ENCODE data around the gene ABCG4. TPM values are rescaled to one million over a fixed set of nuclear protein-coding genes. Genes with fewer than 3 reads are reported as not detected.
"Not testable (repeated sequence)": the region's sequence is repeated elsewhere in the genome, so short reads cannot be mapped to it uniquely, and the experiment has no call there.

The ABCG4 gene
- total RNA-seq, 1 experiment from 2014 or later = 0.05 TPM

DNA sequence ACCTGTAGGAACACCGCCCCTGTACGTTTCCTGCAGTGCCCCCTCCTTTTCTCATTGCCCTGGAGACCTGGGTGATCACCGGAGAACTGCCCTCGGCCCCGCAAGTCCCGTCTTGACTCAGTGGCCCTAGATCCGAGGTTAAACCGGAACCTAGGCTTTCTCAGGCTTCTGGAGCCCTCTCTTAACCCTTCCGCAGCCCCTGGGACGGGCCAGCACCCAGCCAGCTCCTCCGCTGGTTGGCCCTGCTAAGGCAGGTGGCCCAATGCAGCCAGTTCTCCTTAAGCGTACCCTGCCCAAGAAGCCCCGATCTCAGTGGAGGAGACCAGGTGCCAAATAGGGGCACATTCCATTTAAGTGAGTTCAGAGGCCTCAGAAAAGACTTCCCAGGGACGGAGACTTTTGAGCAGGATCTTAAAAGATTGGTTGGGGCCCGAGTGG is 20.4 kb downstream of the ABCG4 start:
- no peaks in the 10 kb centered on the region for H3K9me3 ChIP-seq (replicated peaks)
- H3K27ac ChIP-seq = peak overlapping the region; percentile 96
- no peaks in the 10 kb centered on the region for H3K27me3 ChIP-seq (replicated peaks)
- H3K36me3 ChIP-seq = no peaks in the 10 kb centered on the region
- peak in 1 of 2 experiments; percentile 47 for DNase-seq (ENCODE audit: low read depth in 1 of 2, low spot score in 2 of 2)
- H3K4me3 ChIP-seq = peak overlapping the region; percentile 82
- peaks cover 14% of the 10 kb centered on the region for H3K4me1 ChIP-seq (replicated peaks)

- no peak overlapping the region for H3K27ac ChIP-seq
- H3K27me3 ChIP-seq (replicated peaks) = no peaks in the 10 kb centered on the region
- peaks cover 6% of the 10 kb centered on the region for H3K4me1 ChIP-seq (replicated peaks)
- H3K9me3 ChIP-seq (replicated peaks) = no peaks in the 10 kb centered on the region
- no peak overlapping the region for H3K4me3 ChIP-seq
- H3K36me3 ChIP-seq = no peaks in the 10 kb centered on the region
- no peak for DNase-seq (ENCODE audit: low read depth in 1 of 2, low spot score in 2 of 2)
These were observed 23.7 kb downstream of the ABCG4 start for GRCh38 chr11:119172513-119172912.

- H3K4me1 ChIP-seq (replicated peaks) = peaks cover 6% of the 10 kb centered on the region
- H3K27ac ChIP-seq = no peak overlapping the region
- H3K4me3 ChIP-seq = no peak overlapping the region
- H3K36me3 ChIP-seq = no peaks in the 10 kb centered on the region
- DNase-seq (ENCODE audit: low read depth in 1 of 2, low spot score in 2 of 2) = no peak
- no peaks in the 10 kb centered on the region for H3K9me3 ChIP-seq (replicated peaks)
- H3K27me3 ChIP-seq (replicated peaks) = no peaks in the 10 kb centered on the region
These were observed 24.6 kb downstream of the ABCG4 start for GRCh38 chr11:119173453-119173852.

GRCh38 chr11:119175493-119176077 is 26.7 kb downstream of the ABCG4 start:
- Histone ChIP-seq H3K27ac (no peak overlapping the region), H3K27me3 (replicated peaks) (no peaks in the 10 kb centered on the region), H3K36me3 (no peaks in the 10 kb centered on the region), H3K9me3 (replicated peaks) (no peaks in the 10 kb centered on the region), H3K4me3 (no peak overlapping the region), H3K4me1 (replicated peaks) (no peaks in the 10 kb centered on the region)
- no peak for DNase-seq (ENCODE audit: low read depth in 1 of 2, low spot score in 2 of 2)

- DNase-seq (ENCODE audit: low read depth in 1 of 2, low spot score in 2 of 2) = no peak
- H3K27me3 ChIP-seq (replicated peaks) = no peaks in the 10 kb centered on the region
- no peak overlapping the region for H3K4me3 ChIP-seq
- no peak overlapping the region for H3K27ac ChIP-seq
- no peaks in the 10 kb centered on the region for H3K36me3 ChIP-seq
- H3K4me1 ChIP-seq (replicated peaks) = no peaks in the 10 kb centered on the region
- no peaks in the 10 kb centered on the region for H3K9me3 ChIP-seq (replicated peaks)
These were observed 29.4 kb downstream of the ABCG4 start for GRCh38 chr11:119178166-119178680.

GRCh38 chr11:119179342-119179741 is 30.5 kb downstream of the ABCG4 start:
- H3K4me3 ChIP-seq = no peak overlapping the region
- no peak for DNase-seq (ENCODE audit: low read depth in 1 of 2, low spot score in 2 of 2)
- H3K36me3 ChIP-seq = no peaks in the 10 kb centered on the region
- no peaks in the 10 kb centered on the region for H3K4me1 ChIP-seq (replicated peaks)
- no peaks in the 10 kb centered on the region for H3K27me3 ChIP-seq (replicated peaks)
- H3K27ac ChIP-seq = no peak overlapping the region
- no peaks in the 10 kb centered on the region for H3K9me3 ChIP-seq (replicated peaks)

DNA sequence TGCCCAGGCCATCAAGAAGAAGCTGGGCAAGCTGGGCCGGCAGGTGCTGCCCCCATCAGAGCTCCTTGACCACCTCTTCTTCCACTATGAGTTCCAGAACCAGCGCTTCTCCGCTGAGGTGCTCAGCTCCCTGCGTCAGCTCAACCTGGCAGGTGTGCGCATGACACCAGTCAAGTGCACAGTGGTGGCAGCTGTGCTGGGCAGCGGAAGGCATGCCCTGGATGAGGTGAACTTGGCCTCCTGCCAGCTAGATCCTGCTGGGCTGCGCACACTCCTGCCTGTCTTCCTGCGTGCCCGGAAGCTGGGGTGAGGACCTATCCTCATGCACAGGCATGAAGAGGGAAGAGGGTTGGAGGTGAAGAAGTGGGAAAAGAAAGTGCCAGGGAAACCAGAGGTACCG is 31.1 kb downstream of the ABCG4 start:
- DNase-seq (ENCODE audit: low read depth in 1 of 2, low spot score in 2 of 2) = no peak
- Histone ChIP-seq H3K9me3 (replicated peaks) (no peaks in the 10 kb centered on the region), H3K36me3 (no peaks in the 10 kb centered on the region), H3K27ac (no peak overlapping the region), H3K4me3 (no peak overlapping the region), H3K27me3 (replicated peaks) (no peaks in the 10 kb centered on the region), H3K4me1 (replicated peaks) (no peaks in the 10 kb centered on the region)

GRCh38 chr11:119180729-119181676 is 32.2 kb downstream of the ABCG4 start:
- DNase-seq (ENCODE audit: low read depth in 1 of 2, low spot score in 2 of 2) = no peak
- no peaks in the 10 kb centered on the region for H3K4me1 ChIP-seq (replicated peaks)
- H3K27me3 ChIP-seq (replicated peaks) = no peaks in the 10 kb centered on the region
- no peaks in the 10 kb centered on the region for H3K9me3 ChIP-seq (replicated peaks)
- no peak overlapping the region for H3K4me3 ChIP-seq
- H3K27ac ChIP-seq = no peak overlapping the region
- no peaks in the 10 kb centered on the region for H3K36me3 ChIP-seq

GRCh38 chr11:119181677-119182412 is 33.0 kb downstream of the ABCG4 start:
- Histone ChIP-seq H3K9me3 (replicated peaks) (no peaks in the 10 kb centered on the region), H3K27ac (no peak overlapping the region), H3K27me3 (replicated peaks) (no peaks in the 10 kb centered on the region), H3K4me3 (no peak overlapping the region), H3K4me1 (replicated peaks) (no peaks in the 10 kb centered on the region), H3K36me3 (no peaks in the 10 kb centered on the region)
- DNase-seq (ENCODE audit: low read depth in 1 of 2, low spot score in 2 of 2) = no peak

GRCh38 chr11:119184399-119184798 is 35.5 kb downstream of the ABCG4 start:
- H3K27me3 ChIP-seq (replicated peaks); H3K4me1 ChIP-seq (replicated peaks); H3K9me3 ChIP-seq (replicated peaks); H3K4me3 ChIP-seq; DNase-seq (ENCODE audit: low read depth in 1 of 2, low spot score in 2 of 2); H3K27ac ChIP-seq; H3K36me3 ChIP-seq: not testable (repeated sequence)

GRCh38 chr11:119185981-119186634 is 37.3 kb downstream of the ABCG4 start:
- Histone ChIP-seq H3K27ac (no peak overlapping the region), H3K4me3 (no peak overlapping the region), H3K9me3 (replicated peaks) (no peaks in the 10 kb centered on the region), H3K4me1 (replicated peaks) (no peaks in the 10 kb centered on the region), H3K27me3 (replicated peaks) (no peaks in the 10 kb centered on the region), H3K36me3 (no peaks in the 10 kb centered on the region)
- no peak for DNase-seq (ENCODE audit: low read depth in 1 of 2, low spot score in 2 of 2)

DNA sequence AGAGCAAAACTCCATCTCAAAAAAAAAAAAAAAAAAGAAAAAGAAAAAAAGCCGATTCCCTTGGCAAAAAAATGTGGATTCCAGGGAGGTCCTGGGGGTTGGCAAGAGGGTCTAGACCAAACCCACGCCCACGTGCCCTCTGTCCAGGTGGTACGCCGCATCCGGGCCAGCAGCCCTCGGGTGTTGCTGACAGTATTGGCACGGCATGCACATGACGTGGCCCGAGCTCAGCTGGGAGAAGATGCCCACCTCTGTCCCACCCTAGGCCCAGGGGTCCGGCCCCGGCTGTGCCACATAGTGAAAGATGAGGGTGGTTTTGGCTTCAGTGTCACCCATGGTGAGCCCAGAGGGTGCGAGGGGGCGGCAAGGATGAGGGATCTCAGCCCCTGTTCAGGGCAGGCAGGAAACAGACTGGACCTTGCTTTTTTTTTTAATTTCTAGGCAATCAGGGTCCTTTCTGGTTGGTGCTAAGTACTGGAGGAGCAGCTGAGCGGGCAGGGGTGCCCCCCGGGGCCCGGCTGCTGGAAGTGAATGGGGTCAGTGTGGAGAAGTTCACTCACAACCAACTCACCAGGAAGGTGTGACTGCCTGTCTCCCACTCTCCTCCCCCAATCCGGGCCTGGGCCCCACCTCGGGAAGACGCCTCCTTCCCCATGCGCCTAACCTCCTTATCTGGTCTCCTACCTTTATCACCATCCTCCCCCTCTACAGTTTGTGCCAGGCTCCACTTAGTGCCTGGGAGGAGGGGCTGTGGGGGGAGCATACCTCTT is 38.5 kb downstream of the ABCG4 start:
- H3K27ac ChIP-seq = no peak overlapping the region
- DNase-seq (ENCODE audit: low read depth in 1 of 2, low spot score in 2 of 2) = no peak
- no peaks in the 10 kb centered on the region for H3K9me3 ChIP-seq (replicated peaks)
- no peaks in the 10 kb centered on the region for H3K36me3 ChIP-seq
- H3K27me3 ChIP-seq (replicated peaks) = no peaks in the 10 kb centered on the region
- H3K4me3 ChIP-seq = no peak overlapping the region
- H3K4me1 ChIP-seq (replicated peaks) = no peaks in the 10 kb centered on the region

DNA sequence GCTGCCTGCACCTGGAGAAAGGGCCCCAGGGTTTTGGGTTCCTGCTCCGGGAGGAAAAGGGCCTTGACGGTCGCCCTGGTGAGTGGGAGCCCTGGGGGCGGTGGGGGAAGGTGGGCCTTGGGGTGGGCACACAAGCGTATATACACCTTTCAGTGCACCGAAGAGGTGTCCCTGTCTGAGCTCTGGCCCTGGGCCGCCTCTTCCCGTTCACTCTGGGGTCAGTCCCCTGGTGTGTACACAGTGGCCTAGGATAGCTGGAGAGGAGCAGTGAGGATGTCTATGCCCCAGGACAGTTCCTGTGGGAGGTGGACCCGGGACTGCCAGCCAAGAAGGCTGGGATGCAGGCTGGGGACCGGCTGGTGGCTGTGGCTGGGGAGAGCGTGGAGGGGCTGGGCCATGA is 39.2 kb downstream of the ABCG4 start:
- H3K4me1 ChIP-seq (replicated peaks) = no peaks in the 10 kb centered on the region
- H3K27me3 ChIP-seq (replicated peaks) = no peaks in the 10 kb centered on the region
- H3K4me3 ChIP-seq = no peak overlapping the region
- DNase-seq (ENCODE audit: low read depth in 1 of 2, low spot score in 2 of 2) = no peak
- no peak overlapping the region for H3K27ac ChIP-seq
- no peaks in the 10 kb centered on the region for H3K9me3 ChIP-seq (replicated peaks)
- H3K36me3 ChIP-seq = no peaks in the 10 kb centered on the region

Measured in SJSA1 (cell line).